ENCODE measurements around the gene ARL8B.

The ARL8B gene

DNA sequence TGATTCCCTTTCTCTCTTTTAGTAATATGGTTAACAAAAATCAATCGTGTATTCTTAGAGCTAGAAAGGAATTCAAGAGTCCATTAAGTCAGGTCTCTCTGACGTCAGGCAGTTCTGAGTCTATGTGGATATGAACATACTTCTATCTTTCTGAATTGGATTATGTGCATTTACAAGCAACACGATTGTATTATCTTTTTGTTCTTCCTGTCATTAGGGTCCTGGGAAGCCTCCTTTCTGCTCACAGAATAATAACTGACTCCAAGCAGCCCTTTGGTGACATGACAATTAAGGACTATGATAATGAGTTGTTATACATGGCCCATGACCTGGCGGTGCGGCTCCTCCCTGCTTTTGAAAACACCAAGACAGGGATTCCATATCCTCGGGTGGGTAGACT is 79.4 kb downstream of the ARL8B start:
- CTCF ChIA-PET: no interaction called here
- POLR2A ChIA-PET (ENCODE audit: low non-redundant PET): no interaction called here
- no peak overlapping the region for H3K27ac ChIP-seq
- DNase-seq (ENCODE audit: low spot score): no peak
- TF ChIP-seq, protein P1, sequence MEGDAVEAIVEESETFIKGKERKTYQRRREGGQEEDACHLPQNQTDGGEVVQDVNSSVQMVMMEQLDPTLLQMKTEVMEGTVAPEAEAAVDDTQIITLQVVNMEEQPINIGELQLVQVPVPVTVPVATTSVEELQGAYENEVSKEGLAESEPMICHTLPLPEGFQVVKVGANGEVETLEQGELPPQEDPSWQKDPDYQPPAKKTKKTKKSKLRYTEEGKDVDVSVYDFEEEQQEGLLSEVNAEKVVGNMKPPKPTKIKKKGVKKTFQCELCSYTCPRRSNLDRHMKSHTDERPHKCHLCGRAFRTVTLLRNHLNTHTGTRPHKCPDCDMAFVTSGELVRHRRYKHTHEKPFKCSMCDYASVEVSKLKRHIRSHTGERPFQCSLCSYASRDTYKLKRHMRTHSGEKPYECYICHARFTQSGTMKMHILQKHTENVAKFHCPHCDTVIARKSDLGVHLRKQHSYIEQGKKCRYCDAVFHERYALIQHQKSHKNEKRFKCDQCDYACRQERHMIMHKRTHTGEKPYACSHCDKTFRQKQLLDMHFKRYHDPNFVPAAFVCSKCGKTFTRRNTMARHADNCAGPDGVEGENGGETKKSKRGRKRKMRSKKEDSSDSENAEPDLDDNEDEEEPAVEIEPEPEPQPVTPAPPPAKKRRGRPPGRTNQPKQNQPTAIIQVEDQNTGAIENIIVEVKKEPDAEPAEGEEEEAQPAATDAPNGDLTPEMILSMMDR (conservative IDR thresholded peaks at IDR 0.05; ENCODE audit: low read depth): no peak

DNA sequence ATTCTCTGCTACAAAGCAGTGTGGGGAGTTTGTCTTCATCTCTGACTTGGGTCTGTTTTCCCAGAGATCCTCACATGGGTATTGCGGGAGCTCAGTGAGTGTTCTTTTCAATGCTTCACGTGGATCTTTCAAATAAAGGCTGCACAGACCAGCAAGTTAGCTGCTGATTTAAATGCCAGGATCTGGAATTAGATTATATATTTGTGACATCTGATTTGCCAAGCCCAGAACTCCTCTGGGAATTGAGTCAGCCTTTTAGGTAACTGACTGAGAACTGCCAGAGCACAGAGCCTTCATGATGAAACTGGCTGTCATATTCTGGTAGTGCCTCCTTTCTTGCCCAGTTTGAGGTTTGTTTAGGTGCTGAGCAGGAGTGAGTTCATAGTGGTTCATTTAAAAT is 80.1 kb downstream of the ARL8B start:
- CTCF ChIA-PET: no interaction called here
- POLR2A ChIA-PET (ENCODE audit: low non-redundant PET): no interaction called here
- no peak for DNase-seq (ENCODE audit: low spot score)
- H3K27ac ChIP-seq: no peak overlapping the region
- TF ChIP-seq, protein P1 (conservative IDR thresholded peaks at IDR 0.05; ENCODE audit: low read depth): no peak

- no peak for DNase-seq (ENCODE audit: low spot score)
- ChIA-PET CTCF (interaction anchor here (0.6 kb wide), 1 partner anchor 17 kb away, joined by 4 read pairs; no protein-coding TSS in a partner anchor), POLR2A (ENCODE audit: low non-redundant PET) (no interaction called here)
- TF ChIP-seq, protein P1 (conservative IDR thresholded peaks at IDR 0.05; ENCODE audit: low read depth): no peak
- no peak overlapping the region for H3K27ac ChIP-seq
These were observed 83.3 kb downstream of the ARL8B start for GRCh38 chr3:5205165-5205941.

DNA sequence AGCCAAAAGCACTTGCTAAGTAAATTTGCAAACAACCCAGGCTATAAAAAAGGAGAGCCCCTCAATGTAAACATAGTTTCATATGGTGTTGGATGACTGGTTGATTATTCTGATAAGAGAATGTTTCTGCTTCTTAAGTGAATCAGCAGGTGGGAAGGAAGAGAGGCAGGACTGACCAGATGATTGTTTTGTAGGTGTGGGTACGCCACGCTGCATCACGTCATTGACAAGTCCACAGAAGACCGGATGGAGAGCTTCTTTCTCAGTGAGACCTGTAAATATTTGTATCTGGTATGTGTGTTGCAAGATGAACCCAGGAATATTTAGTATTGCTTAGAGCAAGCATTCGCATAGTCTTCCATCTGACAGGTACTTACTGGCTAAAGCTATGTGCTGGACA is 88.8 kb downstream of the ARL8B start:
- ChIA-PET POLR2A (ENCODE audit: low non-redundant PET) (no interaction called here), CTCF (no interaction called here)
- no peak overlapping the region for H3K27ac ChIP-seq
- no peak for DNase-seq (ENCODE audit: low spot score)
- TF ChIP-seq, protein P1 (conservative IDR thresholded peaks at IDR 0.05; ENCODE audit: low read depth): no peak

DNA sequence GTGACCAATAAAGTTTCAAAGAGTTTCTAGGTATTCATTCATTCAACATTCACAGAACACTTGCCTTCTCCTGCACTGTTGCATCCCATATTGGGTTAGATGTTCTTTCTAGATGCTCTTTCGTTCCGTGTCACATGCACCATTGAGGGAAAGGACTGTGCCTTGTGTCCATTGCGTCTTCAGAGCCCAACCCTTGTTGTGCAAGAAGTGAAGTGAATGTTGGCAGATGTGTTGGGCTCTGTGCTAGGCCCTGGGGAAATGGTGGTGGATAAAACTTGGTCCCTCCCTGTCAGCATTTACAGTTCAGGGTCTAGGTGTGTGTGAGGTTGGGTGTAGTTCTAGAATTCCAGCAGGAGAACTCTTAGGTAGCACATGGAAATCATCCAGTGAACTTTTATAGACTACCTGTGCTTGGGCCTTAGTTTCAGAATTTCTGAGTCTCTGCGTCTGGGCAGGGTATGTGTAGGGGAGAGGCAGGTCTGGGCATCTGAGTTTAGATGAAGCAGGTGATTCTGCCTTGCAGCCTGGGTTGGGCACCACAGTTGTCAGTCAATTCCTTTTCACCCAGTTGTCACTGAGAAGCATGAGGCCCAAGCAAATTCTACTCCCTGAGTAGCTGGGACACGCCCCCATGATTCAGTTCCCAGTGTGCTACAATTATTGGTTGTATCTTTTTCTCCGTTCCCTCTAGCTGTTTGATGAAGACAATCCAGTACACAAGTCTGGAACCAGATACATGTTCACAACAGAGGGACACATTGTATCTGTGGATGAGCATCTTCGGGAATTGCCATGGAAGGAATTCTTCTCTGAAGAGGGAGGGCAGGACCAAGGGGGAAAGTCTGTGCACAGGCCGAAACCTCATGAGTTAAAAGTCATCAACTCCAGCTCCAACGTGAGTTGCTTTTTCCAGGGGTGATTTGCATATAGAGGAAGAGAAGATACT is 90.8 kb downstream of the ARL8B start:
- ChIA-PET POLR2A (ENCODE audit: low non-redundant PET) (no interaction called here), CTCF (interaction anchor here (0.6 kb wide), 1 partner anchor 121 kb away, joined by 3 read pairs; no protein-coding TSS in a partner anchor)
- DNase-seq (ENCODE audit: low spot score): no peak
- TF ChIP-seq, protein P1 (conservative IDR thresholded peaks at IDR 0.05; ENCODE audit: low read depth): no peak
- no peak overlapping the region for H3K27ac ChIP-seq

DNA sequence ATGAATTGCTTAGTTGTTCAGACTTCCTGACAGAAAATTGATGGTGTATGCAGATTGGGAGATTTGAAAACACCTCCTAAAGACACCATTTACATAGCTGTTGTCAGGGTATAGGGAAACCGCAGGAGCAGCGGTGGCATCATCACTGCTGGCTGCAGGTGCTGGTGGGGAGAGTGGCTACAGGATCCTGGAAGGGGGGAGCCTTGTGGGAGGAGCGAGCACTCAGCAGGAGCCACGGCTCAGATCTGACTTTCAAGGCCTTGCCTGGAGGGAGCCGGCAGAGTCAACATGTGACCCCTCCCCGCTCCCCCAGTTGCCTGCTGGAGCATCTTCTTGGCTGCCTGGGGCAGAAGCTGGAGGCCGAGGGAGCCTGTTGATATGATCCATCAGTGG is 91.5 kb downstream of the ARL8B start:
- DNase-seq (ENCODE audit: low spot score): no peak
- ChIA-PET POLR2A (ENCODE audit: low non-redundant PET) (no interaction called here), CTCF (no interaction called here)
- TF ChIP-seq, protein P1 (conservative IDR thresholded peaks at IDR 0.05; ENCODE audit: low read depth): no peak
- H3K27ac ChIP-seq: no peak overlapping the region
